ENCODE measurements around the gene PLCL2.

DNA sequence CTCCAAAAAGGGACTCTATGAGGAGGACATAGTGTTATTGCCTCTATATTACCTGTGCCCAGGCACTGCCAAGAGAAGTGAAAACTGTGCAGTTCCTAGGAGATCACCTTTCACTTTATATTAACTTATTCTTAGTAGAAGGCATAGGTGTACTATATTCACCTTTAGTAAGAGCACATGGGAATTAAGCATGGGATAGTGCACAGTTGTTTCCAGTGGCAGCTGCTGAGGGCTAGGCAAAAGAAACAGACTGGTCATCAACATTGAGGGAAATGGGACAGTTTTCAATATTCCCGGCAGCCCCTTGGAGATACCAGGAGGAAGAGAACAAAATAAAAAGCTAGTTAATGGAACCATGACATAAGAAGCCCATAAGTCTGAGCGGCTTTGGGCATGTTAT lies 100.9 kb downstream of the PLCL2 start:
- TF ChIP-seq POLR2AphosphoS5 (IDR thresholded peaks at IDR 0.05; ENCODE audit: borderline replicate concordance, low read depth, low read length) (no peak), EZH2 (IDR thresholded peaks at IDR 0.05) (no peak)

Measured in SK-N-MC (cell line).